Neural cell (in vitro differentiated cells): ENCODE data around the gene SAPCD1.

Experiments used
- POLR2AphosphoS5 ChIP-seq: IDR thresholded peaks from 2 replicates; pipeline ENCODE4 v1.6.1; 2012
- SMC3 ChIP-seq: fragments of 450-650 bp; conservative IDR thresholded peaks from 2 replicates; pipeline ENCODE4 v1.6.1; 2014; ENCODE audit warnings: antibody characterized with exemption, mild to moderate bottlenecking, moderate library complexity; ENCODE audit not compliant: poor library complexity
- TAF1 ChIP-seq: IDR thresholded peaks from 2 replicates; pipeline ENCODE4 v1.6.1; 2012; ENCODE audit warnings: low read depth
- TF ChIP-seq, protein P1 (sequence below): fragments of 450-650 bp; IDR thresholded peaks from 2 replicates; pipeline ENCODE4 v1.5.1; 2014; ENCODE audit warnings: antibody characterized with exemption, mild to moderate bottlenecking, moderate library complexity; ENCODE audit not compliant: poor library complexity, severe bottlenecking
- TF ChIP-seq, protein P2 (sequence below): IDR thresholded peaks from 2 replicates; pipeline ENCODE4 v1.6.1; 2012; ENCODE audit warnings: borderline replicate concordance

DNA sequence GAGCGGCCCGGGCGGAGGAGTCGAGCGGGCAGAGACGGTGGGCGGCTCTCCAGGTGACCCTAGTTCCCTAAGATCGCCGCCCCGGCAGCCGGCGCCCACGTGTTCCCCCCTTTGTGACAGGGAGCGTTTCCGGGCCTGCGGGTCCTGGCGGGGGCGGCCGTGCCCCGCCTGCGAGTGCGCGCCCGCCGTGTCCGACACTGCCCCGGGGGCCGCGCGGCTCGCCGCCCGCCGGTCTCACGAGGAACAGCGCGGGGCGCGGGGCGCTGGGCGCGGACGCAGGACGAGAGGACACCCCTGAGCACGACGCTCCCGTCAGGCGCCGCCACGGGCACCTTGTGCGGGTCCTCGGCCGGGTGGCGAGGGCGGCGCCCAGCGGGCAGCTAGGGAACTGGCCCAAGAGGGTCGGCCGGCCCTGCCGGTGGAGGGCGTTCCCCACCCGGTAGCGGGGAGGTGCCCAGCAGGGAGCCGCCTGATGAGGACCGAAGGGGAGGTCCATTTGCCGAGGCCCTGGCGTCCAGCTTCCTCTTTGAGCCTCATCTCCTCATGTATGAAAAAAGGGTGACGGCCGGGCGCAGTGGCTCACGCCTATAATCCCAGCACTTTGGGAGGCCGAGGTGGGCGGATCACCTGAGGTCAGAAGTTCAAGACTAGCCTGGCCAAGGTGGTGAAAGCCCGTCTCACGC lies 33.3 kb downstream of the SAPCD1 start, which contains the start of gene VARS1:
- TF ChIP-seq, protein P1, sequence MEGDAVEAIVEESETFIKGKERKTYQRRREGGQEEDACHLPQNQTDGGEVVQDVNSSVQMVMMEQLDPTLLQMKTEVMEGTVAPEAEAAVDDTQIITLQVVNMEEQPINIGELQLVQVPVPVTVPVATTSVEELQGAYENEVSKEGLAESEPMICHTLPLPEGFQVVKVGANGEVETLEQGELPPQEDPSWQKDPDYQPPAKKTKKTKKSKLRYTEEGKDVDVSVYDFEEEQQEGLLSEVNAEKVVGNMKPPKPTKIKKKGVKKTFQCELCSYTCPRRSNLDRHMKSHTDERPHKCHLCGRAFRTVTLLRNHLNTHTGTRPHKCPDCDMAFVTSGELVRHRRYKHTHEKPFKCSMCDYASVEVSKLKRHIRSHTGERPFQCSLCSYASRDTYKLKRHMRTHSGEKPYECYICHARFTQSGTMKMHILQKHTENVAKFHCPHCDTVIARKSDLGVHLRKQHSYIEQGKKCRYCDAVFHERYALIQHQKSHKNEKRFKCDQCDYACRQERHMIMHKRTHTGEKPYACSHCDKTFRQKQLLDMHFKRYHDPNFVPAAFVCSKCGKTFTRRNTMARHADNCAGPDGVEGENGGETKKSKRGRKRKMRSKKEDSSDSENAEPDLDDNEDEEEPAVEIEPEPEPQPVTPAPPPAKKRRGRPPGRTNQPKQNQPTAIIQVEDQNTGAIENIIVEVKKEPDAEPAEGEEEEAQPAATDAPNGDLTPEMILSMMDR = peak; percentile 99
- TF ChIP-seq POLR2AphosphoS5 = peak; percentile 65
- peak; percentile 88 for TF ChIP-seq SMC3
- no peak for TF ChIP-seq TAF1
- TF ChIP-seq, protein P2, sequence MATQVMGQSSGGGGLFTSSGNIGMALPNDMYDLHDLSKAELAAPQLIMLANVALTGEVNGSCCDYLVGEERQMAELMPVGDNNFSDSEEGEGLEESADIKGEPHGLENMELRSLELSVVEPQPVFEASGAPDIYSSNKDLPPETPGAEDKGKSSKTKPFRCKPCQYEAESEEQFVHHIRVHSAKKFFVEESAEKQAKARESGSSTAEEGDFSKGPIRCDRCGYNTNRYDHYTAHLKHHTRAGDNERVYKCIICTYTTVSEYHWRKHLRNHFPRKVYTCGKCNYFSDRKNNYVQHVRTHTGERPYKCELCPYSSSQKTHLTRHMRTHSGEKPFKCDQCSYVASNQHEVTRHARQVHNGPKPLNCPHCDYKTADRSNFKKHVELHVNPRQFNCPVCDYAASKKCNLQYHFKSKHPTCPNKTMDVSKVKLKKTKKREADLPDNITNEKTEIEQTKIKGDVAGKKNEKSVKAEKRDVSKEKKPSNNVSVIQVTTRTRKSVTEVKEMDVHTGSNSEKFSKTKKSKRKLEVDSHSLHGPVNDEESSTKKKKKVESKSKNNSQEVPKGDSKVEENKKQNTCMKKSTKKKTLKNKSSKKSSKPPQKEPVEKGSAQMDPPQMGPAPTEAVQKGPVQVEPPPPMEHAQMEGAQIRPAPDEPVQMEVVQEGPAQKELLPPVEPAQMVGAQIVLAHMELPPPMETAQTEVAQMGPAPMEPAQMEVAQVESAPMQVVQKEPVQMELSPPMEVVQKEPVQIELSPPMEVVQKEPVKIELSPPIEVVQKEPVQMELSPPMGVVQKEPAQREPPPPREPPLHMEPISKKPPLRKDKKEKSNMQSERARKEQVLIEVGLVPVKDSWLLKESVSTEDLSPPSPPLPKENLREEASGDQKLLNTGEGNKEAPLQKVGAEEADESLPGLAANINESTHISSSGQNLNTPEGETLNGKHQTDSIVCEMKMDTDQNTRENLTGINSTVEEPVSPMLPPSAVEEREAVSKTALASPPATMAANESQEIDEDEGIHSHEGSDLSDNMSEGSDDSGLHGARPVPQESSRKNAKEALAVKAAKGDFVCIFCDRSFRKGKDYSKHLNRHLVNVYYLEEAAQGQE = no peak
